ENCODE measurements around the gene NR5A2.

NR5A2 gene

DNA sequence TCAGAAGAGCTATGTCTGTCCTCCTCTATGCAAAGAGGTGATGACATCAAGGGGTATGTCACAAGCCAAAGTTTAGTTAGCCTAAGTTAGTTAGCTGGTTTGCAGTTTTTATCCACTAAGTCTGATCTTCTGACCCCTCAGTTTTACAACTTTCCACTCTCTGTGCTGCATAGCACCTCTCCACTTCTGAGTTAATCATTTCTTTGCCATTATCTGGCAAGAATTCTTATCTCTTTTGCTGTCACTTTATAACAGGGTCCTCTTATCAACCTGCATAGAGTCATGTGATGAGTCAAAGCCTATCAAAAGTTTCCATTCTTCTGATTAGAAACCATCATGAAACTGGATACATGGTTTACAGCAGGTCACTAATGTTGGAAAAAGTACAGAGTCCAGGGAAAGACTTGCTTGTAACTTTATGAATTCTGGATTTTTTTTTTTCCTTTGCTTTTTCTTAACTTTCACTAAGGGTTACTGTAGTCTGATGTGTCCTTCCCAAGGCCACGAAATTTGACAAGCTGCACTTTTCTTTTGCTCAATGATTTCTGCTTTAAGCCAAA is at the start of gene NR5A2:
Gene NR5A2 (plus strand): TSS at position 447 of the 560 bp plus-strand sequence. CDS start 138 bp downstream, outside the sequence.
- no peak for DNase-seq (ENCODE audit: low read depth)

DNA sequence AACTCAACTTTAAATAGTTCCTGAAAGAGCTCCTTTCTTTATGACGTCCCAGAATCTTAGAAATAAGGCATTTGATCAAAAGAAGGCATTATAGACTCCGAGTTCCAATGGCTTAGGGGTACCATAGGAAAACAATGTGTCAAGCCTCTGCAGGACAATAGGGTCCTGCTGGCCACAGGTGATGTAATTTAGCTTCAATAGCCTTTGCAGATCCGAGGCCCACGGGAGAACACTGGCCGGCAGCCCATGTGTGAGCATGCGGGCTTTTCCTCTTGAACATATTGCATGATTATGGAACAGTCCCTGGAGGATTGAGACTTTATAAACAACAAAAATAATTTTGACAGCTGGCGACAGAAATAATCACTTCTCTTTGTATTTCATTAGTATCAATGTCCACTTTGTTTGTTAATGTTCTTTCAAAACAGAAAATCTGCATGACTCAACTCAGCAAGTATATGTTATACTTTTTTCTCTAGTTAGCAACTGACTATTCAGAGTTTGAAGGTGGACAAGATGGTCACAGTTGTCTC is 49.0 kb upstream of the NR5A2 start:
- no peak for DNase-seq (ENCODE audit: low read depth)

DNA sequence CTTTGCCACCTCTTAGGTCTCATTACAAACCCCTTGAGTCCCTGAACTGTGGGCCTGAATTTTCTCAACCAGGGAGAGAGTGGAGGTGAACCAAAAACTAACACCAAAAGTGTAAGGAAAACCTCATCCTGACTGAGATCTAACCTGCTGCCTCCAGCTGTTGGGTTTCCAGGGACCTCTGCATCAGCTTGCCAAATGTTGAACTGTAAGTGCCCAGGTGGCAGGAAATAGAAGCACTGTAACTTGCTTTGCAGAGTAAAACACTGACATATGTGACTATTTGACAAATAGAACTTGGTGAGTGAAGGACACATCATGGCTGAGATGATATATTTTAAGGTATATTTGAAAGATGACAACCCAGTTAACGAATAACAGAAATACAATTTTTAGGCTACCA is 48.4 kb upstream of the NR5A2 start:
- no peak for DNase-seq (ENCODE audit: low read depth)

DNA sequence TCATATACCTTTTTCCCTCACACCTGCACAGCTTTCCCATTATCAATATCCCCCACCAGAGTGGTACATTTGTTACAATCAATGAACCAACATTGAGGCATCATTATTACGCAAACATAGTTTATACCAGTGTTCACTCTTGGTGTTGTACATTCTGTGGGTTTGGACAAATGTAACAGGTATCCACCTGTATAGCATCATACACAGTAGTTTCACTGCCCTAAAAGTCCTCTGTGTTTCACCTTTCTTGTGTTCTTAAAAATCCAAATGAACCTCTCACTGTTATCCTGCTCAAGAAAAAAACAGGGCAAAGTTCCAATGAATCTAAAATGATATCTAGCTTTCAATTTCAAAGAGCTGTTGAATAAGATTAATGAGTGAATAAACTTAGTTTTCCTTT is 45.9 kb upstream of the NR5A2 start:
- no peak for DNase-seq (ENCODE audit: low read depth)

DNA sequence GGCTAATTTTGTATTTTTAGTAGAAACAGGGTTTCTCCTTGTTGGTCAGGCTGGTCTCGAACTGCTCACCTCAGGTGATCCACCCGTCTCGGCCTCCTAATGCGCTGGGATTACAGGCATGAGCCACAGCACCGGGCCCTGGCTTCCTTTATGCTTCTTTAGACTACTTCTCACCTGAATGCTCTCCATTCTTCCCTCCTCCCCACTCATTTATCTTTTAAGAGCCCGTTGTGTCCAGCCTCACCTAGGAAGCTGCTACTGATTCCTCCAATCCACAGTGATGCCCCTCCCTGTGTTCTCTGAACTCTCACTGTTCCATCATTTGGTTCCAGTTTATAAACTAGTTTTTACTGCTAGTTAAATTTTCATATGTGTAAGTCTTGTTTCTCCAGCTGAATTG is 44.9 kb upstream of the NR5A2 start:
- DNase-seq (ENCODE audit: low read depth): no peak

DNA sequence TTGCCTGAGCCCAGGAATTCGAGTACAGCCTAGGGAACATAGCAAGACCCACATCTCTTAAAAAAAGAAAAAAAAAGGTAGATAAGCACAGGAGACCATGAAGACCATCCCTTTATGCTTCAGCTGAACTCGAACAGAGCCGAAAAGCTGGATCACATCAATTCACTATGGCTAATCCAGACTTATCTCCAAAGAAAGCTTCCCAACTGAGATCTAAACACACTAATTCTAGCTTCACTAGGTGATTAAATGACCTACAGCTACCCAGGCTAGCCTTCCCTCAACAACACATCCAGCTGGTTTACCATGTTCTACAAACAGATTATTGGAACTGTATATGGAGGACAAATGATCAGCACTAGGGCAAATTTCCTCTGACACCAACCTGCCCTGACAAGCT is 44.0 kb upstream of the NR5A2 start:
- DNase-seq (ENCODE audit: low read depth): no peak

DNA sequence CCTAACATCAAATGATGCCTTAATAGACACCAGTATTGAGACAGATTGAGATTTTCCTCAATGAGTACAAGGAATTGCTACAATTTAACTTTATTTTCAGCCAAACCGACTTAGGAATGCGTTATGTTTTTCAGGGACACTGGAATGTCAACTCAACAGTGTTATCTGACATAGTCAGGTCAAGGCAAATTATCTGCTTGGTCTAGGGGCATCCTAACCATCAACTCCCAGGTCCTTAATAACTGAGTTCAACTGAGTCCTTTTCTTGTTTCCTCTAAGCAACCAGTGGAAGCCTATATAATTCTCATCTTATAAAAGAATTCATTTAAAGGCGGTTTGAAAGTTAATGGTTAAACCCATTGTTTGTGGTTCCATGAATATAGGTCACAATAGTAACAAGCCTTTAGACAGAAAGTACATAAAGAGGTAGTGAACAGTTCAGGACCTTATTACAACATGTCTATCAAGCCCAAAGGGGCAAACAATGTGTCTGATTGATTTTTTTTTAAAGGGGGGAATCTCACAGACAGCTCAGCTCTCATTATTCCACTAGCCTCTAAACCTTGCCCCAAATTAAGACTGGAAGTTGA is 32.3 kb upstream of the NR5A2 start:
- no peak for DNase-seq (ENCODE audit: low read depth)

DNA sequence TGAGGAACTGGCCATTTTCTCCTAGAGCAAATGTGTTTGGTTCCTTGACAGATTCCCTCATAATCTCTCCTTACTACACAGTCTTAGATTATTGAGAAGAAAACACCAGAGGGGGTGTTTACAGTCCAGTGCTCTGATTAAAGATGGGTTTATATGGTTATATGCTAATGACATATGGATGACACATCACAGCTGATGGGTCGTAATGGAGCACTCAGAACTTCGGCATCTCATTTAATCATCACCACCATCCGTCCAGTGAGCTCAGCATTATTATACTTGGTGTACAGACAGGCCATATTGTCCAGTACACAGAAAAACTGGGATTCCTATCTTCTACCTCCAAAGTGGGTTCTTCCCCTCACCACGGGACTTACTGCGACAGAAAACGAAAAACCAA is 22.3 kb upstream of the NR5A2 start:
- DNase-seq (ENCODE audit: low read depth): no peak

DNA sequence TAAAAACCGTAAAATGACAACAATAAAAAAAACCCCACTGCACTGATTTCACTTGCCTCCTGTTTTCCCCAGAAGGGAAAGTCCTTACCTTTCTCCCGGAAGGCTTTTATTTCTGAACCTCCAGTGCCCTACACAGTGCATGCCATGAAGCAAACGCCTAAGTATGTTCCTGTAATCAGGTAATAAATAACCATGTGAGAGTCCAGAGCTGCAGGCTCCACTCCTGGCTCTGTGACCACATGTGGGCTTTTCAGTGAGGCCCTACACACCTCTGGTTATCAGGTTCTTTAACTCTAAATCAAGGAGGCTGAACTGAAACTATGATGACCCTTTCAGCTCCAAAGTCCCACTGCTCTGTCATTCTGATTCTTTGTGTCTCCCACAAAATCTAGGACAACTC is 20.8 kb upstream of the NR5A2 start:
- DNase-seq (ENCODE audit: low read depth): no peak

DNA sequence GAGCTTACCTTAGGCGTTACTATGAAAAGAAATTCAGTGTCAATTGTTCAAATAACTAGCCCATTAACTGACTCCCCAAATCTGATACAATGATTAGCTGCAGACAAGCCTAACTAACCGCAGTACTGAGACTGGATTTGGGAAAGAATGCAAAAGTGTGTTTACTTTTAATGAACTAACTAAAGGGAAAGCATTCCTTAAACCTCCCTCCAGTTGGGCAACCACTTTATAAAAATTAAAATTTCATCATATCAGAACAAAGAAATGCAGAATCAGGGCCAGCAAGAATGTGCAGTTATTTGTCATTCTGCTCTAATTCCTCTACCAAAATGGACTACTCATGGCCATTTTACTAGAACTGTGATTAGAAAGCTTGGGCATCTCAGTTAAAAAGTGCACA is 11.7 kb upstream of the NR5A2 start:
- no peak for DNase-seq (ENCODE audit: low read depth)

DNA sequence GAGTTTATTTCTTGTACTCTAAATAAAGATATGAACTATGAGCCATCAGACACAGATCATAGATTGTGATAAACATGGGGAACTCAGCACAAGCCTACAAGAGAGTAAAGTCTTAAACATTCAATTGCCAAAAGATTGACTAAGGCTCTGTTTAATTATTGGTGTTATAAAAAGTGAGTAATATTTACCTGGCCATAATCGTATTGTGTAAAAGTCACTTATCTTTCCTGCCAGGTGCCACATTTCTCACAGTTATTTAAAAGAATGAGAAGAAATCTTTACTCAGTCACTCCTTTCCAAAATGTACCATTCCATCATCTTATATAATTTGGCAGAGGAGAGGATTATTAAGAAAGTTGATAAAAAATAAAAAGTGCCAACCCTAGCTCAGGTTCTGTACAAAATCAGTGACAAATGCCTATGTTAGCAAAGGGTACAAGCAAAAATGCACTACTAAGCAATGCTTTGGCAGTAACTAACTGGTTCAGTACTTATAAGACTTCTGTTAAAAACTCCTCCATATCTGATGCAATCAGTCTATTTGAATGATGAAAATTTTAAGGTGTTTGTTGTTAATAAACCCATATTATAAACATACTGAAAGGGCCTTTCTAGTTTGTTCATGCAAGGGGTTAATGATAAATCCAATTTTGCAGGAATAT is 5.8 kb upstream of the NR5A2 start:
- no peak for DNase-seq (ENCODE audit: low read depth)

DNA sequence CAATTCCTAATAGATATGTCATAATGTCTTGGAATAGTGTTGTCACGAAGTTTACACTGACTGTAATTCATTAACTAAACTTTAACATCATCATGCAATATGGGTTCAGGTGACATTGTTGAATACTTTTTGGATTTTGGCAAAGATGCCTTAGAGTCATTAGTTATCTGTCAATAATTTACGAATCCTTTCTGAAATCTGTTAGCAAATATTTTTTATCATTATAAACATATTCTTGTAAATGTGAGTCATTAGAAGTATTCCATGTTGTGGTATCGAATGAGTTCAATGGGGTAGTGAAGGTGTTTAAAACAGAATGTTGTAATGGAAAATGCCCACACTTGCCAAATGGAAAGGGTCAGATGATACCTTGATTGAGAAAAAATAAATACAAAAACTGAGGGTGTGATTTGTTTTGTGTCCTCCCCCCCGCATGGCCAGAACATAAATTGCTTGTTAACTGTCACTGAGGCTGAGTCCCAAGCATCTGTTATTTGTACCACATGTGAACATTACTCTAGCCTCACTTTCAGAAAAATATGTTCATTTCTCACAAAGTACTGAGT is 5.2 kb upstream of the NR5A2 start:
- DNase-seq (ENCODE audit: low read depth): no peak

DNA sequence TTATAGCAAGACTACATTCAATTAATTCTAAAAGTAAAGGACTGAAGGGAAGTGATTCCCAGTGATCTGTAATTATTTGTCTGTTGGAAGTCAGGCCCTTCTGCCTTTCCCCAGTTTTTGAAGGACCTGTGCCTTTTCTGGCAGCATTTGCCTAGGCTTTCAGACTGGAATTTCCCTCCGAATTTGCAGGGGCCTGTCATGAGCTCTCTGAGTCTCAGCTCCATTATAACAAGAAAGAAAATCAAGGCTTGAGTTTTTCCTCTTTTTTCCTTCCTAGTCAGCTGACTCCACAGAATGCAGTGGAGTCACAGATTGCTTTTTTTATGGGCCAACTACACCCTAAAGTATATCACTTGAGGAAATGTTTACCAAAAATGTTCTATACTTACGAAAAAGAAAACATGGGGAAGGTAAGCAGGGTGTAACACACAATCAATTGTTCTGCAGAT is 1.1 kb downstream of the NR5A2 start:
- no peak for DNase-seq (ENCODE audit: low read depth)

DNA sequence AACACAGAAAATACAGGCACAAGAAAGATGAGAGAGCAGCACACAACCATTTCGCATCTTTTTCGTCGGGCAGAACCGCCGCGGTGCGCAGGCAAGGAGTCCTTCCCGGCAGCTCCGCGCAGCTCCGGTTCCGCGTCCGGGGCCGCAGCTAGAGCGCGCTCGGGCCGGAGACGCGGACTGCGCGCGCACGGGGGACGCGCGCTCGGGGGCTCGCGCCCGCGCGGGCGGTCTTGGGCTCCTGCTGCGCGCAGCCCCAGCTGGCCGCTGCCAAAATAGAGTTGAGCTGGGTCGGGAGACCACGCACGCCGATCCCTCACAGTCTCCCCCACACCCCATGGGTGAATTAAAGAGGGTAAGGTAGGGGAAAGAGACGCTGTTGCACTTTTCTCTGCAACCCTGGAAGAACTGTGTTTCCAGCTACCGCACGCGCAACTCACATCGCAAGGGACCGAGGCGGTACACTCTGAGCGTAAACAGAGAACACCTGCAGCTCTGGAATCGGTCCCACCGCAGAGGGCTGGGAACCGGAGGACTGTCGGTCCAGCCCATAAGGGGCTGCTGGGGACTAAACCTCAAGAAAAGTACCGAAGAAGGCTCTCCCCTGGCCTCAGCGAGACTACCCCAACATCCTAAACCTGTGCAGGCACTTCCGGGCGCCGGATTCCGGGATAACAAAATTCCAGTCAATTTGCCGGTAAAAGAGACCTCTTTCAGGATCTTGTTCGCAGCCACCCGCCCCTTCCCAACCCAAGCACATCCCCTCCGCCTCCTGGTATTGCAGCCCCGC is 1.7 kb downstream of the NR5A2 start:
- DNase-seq (ENCODE audit: low read depth): no peak

DNA sequence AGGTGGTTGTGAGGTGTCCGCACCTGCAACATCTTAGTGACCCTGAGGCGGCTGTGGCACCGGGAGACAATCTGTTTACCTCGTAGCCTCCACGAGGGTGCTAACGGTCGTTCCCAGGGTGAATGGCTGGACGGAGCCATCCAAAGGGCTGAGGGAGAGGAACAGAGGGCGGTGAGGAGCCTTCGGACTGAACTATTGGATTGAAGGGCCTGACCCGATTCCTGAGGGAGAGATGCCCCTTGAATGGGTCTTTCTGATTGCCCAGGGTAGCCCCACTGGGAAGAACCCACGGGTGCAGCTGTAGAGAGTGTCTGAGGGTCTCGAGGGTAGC is 2.3 kb downstream of the NR5A2 start:
- DNase-seq (ENCODE audit: low read depth): no peak

DNA sequence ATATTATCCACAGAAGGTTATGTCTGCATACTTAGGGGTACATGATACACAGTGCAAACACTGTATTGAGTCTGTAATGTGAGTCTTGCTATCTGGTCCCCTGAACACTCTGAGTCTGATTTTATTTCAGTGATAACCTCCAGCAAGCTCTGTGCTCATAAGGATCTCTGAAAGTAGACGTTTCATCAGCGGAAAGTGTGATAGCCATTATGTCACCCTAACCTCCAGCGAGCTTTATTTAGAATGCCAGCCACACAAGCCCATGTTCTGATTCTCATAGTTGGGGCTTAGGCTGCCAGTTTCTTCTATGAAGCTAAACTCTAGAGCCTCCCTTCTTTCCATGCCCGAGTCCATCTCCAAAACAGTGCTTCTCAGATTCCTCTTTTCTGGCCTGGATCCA is 3.3 kb downstream of the NR5A2 start:
- no peak for DNase-seq (ENCODE audit: low read depth)

DNA sequence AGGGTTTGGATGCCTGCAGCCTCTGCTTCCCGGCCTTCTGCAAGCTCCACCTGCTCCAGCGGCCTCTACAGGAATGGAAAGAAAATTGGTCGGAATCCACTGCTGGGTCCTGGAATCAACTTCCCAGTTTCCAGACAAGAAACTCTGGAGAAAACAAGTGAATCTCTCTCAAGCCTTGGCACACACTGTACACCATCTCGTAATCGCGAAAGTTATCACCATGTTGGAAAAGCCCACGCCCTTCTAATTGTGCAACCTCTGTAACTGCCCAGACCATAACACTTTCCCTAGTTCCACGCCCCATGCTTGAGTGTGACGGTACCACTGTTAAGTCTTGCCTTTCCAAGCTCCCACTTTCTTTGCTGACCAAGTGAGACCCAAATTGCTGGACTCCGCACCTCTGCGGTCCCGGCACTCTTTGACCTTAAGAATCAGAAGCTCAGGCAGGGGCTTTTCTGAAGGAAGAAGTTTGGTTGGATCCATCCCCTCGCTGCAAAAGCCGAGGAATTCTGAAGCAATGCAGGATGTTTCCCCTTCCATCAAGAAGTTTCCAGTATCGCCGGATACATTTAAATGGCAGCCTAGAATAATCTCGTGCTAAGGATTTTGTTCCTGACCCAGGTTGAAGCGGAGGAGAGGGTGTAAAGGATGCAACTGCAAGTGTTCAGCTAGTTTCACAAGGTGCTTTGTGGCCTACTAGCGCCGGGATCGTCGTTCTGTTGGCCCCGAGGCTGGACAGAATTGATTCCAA is 6.2 kb downstream of the NR5A2 start:
- DNase-seq (ENCODE audit: low read depth): no peak

DNA sequence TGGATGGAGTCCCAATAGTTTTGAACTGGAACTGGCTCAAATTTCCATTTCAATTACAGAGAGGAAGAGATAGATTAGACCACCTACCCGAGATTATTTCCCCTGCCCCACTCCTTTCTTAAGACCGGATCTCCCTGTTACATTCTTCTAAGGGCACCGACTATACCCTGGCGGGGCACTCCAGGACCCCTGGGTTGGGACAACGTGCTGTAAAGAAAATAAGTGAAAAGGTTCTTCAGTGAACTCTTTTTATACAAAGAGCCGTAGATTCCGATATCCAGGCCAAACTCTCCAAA is 6.7 kb downstream of the NR5A2 start:
- DNase-seq (ENCODE audit: low read depth): no peak

DNA sequence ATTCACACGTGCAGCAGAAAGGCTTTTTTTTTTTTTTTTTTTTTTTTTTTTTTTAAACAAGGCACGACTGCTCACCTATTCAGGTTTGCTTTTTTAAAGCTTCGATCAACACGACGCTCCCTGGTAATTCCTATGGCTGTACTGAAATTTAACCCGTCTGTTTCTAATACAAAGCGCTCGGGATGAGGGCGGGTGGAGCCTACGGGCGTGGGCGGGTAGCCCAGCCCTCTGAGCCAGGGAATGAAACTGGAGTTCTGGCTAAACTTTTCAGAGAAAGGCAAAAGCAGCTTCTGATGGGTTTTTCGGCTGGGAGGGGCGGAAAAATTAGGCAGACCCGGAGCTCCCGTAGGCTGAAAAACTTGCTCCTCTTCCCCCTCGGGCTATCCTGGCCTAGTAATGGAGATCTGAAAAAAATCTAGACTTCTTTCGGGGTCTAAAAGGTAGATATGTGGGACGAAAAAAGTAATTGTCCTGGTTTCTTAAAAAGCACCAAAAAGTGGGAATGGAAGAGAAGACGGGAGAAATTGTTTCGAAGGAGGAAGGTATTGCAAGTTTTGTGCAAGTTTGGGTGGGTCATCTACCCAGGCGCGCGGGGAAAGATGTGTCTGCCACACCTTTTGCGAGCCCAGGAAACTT is 7.4 kb downstream of the NR5A2 start:
- DNase-seq (ENCODE audit: low read depth): no peak

DNA sequence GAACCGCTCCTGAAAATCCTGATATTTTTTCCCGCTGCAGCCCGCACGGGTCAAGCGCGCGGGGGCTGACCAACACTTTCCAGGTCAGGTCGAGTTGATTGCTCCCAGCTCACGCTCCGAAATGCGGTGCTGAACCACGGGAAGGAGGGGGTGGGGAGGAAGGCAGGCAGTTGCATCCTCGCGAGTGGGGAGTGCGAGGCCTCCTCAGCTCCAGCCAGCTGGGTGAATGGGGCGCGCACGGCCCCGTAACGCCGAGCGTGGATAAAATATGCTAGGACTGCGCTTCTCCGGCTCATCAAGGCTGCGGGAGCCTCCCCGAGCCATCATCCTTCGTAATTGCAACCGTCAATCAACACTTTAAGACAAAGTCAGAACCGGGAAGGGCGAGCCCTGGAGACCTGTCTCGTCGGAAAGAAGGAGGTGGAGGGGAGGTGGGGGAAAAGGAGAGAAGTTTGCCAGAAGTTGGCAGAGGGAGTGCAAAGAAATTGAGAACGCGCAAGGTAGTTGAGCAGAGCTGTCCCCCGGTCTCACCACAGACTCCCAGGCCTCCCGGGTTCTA is 8.0 kb downstream of the NR5A2 start:
- no peak for DNase-seq (ENCODE audit: low read depth)

DNA sequence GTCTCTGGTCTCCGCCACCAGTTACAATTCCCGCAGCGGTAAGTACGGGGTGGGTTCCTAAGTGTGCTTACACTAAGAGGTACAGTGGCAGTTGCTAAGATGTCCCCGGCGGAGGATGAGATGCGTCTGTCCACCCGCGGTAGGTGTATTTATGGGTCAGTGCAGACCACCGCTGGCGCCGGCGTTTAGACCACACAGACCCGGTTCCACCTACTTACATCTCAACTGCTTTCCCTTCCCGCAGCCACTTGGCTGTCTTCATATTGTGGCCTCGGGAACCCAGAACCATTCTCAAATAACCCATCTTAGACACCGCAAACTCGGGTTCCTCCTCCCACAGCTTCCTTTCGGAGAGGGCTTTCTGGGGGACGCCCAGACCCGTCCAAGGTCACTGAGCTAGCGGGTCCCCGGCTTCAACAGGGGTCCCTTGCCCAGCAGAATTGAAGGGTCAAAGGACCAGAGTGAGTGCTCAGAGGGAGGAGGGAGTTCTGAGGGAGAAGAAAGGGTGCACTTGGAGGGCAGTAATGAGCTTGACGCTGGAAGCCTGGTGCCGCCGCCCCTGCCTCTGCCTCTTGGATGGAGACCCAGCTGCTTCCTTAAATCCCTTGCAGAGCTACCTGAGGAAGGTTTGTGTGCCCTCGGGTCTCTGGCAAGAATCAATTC is 8.6 kb downstream of the NR5A2 start:
- DNase-seq (ENCODE audit: low read depth): no peak

Measured in GM04503 (cell line).